G401 (cell line): Measurements from ENCODE around the gene ITIH4. TPM values are rescaled to one million over a fixed set of nuclear protein-coding genes. Genes with fewer than 3 reads are reported as not detected.

Experiments
- DNase-seq: peaks from one replicate; pipeline ENCODE4 v3.0.0-alpha.2; 2015; ENCODE audit warnings: low spot score
- in situ Hi-C: cut with HindIII; loops from 2 replicates; pipeline ENCODE4 v1.10.0; 2016; ENCODE audit warnings: low sequenced_read_pairs, mixed read lengths
- total RNA-seq: library from RNA; depleted of rRNA; stranded (reverse); fragments of >200 nt; shearing (Covaris generic); gene quantifications from 2 replicates; pipeline ENCODE4 v1.2.3, GENCODE V29; 2014

Gene ITIH4
- total RNA-seq, 1 experiment from 2014 or later = 0.68 TPM

GRCh38 chr3:52836471-52836845 is 6.0 kb upstream of the ITIH4 start:
- no peak for DNase-seq
- in situ Hi-C loops = loop anchor here (5.0 kb wide), 1 partner anchor 56 kb away; no protein-coding TSS in a partner anchor

GRCh38 chr3:52835766-52836470 is 5.4 kb upstream of the ITIH4 start:
- no peak for DNase-seq
- in situ Hi-C loops = loop anchor here (5.0 kb wide), 1 partner anchor 56 kb away; no protein-coding TSS in a partner anchor

GRCh38 chr3:52834871-52835501 is 4.5 kb upstream of the ITIH4 start, which contains the start of gene MUSTN1:
MUSTN1 (minus strand) TSS chr3:52835019; CDS start chr3:52834948, 71 bp downstream.
- DNase-seq = no peak
- in situ Hi-C loops = loop anchor here (5.0 kb wide), 1 partner anchor 57 kb away; no protein-coding TSS in a partner anchor

- in situ Hi-C loops = no loop called here
- no peak for DNase-seq
These were observed 2.7 kb upstream of the ITIH4 start for GRCh38 chr3:52833202-52833601.

GRCh38 chr3:52831500-52832301 is 1.2 kb upstream of the ITIH4 start:
- in situ Hi-C loops = no loop called here

GRCh38 chr3:52829906-52830463 is 487 bp downstream of the ITIH4 start:
- in situ Hi-C loops = no loop called here

More at GRCh38 chr3:52831500-52832301, 1.2 kb upstream of the ITIH4 start:
- DNase-seq = peak; percentile 43

GRCh38 chr3:52829482-52829881 is 990 bp downstream of the ITIH4 start:
- in situ Hi-C loops = no loop called here
- no peak for DNase-seq

More at GRCh38 chr3:52829906-52830463, 487 bp downstream of the ITIH4 start:
- DNase-seq = no peak

- DNase-seq = no peak
- in situ Hi-C loops = no loop called here
These were observed 2.6 kb downstream of the ITIH4 start for GRCh38 chr3:52827866-52828376.

- in situ Hi-C loops = no loop called here
These were observed 3.0 kb downstream of the ITIH4 start for GRCh38 chr3:52827441-52827840.

GRCh38 chr3:52824037-52824436 is 6.4 kb downstream of the ITIH4 start:
- in situ Hi-C loops = no loop called here
- no peak for DNase-seq

More at GRCh38 chr3:52827441-52827840, 3.0 kb downstream of the ITIH4 start:
- DNase-seq = no peak

GRCh38 chr3:52822363-52822762 is 8.1 kb downstream of the ITIH4 start:
- no peak for DNase-seq
- in situ Hi-C loops = no loop called here

- in situ Hi-C loops = no loop called here
- peak; percentile 7 for DNase-seq
These were observed 9.7 kb downstream of the ITIH4 start for GRCh38 chr3:52820736-52821135.

GRCh38 chr3:52819936-52820335 is 10.5 kb downstream of the ITIH4 start:
- DNase-seq = no peak
- in situ Hi-C loops = no loop called here

GRCh38 chr3:52817860-52818259 is 12.6 kb downstream of the ITIH4 start:
- DNase-seq = no peak
- in situ Hi-C loops = no loop called here

- DNase-seq = no peak
- in situ Hi-C loops = no loop called here
These were observed 13.3 kb downstream of the ITIH4 start for GRCh38 chr3:52817221-52817620.

GRCh38 chr3:52816654-52817053 is 13.8 kb downstream of the ITIH4 start:
- in situ Hi-C loops = no loop called here
- DNase-seq = no peak

- no peak for DNase-seq
- in situ Hi-C loops = no loop called here
These were observed 14.3 kb downstream of the ITIH4 start for GRCh38 chr3:52816199-52816598.

GRCh38 chr3:52813810-52814209 is 16.7 kb downstream of the ITIH4 start:
- DNase-seq = no peak
- in situ Hi-C loops = no loop called here

- DNase-seq = peak; percentile 64
- in situ Hi-C loops = no loop called here
These were observed 18.9 kb downstream of the ITIH4 start for GRCh38 chr3:52811452-52812011.
